GM12873 (cell line): ENCODE results near the gene LDLRAP1.

Source experiments
- TF ChIP-seq, protein P1 (sequence below): IDR thresholded peaks from 2 replicates; pipeline ENCODE4 v1.5.1; 2012; ENCODE audit warnings: low read depth, mild to moderate bottlenecking, moderate library complexity, low read length, control low read depth; ENCODE audit not compliant: insufficient read depth; ENCODE audit errors: missing control alignments

The LDLRAP1 gene

DNA sequence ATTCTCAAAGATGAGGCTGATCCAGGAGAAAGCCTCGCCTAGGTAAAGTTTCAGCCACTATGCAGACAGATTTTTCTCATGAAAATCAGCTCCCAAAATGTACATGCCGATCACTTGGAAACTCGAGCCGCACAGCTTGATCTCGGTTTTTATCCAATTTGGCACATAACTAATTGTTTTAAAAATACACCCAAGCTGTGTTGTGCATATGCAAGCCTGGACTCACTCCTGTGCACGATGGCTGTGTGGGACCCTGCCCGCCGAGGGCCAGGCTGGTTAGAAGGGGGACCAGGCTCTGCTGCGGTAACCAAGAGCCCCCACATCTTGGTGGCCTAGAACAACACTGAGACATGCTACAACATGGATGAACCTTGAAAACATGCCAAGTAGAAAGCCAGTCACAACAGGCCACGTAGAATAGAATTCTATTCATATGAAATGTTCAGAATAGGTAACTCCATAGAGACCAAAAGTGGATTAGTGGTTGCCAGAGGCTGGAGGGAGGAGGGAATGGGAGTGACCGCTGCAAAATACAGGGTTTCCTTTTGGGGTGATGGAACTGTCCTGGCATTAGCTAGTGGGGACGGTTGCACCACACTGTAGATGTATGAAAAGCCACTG, 16.1 kb upstream of the LDLRAP1 start:
- TF ChIP-seq, protein P1, sequence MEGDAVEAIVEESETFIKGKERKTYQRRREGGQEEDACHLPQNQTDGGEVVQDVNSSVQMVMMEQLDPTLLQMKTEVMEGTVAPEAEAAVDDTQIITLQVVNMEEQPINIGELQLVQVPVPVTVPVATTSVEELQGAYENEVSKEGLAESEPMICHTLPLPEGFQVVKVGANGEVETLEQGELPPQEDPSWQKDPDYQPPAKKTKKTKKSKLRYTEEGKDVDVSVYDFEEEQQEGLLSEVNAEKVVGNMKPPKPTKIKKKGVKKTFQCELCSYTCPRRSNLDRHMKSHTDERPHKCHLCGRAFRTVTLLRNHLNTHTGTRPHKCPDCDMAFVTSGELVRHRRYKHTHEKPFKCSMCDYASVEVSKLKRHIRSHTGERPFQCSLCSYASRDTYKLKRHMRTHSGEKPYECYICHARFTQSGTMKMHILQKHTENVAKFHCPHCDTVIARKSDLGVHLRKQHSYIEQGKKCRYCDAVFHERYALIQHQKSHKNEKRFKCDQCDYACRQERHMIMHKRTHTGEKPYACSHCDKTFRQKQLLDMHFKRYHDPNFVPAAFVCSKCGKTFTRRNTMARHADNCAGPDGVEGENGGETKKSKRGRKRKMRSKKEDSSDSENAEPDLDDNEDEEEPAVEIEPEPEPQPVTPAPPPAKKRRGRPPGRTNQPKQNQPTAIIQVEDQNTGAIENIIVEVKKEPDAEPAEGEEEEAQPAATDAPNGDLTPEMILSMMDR = no peak

DNA sequence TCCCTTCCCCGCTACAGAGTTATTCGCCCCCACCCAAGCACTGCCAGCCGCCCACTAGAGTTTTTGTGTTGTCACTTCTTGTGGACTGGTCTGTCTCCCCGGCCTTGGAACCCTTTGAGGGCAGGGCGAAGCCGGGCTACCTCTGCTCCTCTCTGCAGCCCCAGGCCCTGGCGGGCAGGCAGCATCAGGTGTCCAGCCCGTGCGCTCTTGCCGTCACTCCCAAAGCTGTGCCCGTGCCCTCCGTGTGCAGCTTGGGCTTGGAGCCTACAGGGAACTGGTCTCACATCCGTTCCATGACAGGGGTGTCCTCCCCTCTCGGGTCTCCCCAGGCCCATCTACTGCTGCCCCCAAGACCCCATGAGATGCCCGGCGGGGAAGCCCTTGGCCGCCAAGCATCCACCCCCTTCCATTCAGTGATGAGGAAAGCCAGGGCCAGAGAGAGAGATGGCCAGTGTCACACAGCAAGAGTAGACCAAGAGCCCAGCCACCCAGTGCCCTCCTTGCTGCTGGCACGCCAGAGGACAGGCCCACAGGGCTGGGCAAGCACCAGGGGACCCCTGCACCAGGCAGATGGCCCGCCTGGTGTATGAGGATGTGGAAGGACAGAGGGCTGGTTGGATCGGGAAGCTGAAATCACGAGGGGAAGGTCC, 15.3 kb upstream of the LDLRAP1 start:
- TF ChIP-seq, protein P1 = no peak

DNA sequence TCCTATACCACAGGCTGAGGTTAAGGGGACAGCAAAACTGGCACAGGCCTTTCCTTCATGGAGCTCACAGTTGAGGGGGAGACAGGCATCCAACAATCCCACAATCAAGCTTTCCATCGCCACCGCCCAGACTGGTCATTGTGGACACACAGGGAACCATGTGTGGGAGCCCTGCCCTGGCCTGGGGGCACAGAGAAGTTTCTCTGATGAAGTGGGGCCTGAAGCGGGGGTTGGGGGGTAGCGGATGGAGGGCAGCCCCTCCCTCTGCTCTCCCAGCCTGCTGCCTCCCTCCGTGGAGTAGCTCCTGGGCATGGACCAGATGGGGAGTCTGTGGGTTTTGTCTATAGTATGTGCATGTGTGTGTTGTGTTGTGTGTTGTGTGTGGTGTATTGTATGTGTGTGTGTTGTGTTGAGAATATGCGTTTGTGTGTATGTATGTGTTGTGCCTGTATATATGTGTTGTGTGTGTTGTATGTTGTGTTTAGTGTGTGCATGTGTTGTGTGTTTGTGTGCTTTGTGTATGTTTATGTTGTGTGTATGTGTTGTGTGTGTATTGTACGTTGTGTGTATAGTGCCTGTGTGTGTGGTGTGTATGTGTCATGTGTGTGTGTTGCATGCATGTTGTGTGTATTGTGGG, 14.4 kb upstream of the LDLRAP1 start:
- TF ChIP-seq, protein P1 = no peak

DNA sequence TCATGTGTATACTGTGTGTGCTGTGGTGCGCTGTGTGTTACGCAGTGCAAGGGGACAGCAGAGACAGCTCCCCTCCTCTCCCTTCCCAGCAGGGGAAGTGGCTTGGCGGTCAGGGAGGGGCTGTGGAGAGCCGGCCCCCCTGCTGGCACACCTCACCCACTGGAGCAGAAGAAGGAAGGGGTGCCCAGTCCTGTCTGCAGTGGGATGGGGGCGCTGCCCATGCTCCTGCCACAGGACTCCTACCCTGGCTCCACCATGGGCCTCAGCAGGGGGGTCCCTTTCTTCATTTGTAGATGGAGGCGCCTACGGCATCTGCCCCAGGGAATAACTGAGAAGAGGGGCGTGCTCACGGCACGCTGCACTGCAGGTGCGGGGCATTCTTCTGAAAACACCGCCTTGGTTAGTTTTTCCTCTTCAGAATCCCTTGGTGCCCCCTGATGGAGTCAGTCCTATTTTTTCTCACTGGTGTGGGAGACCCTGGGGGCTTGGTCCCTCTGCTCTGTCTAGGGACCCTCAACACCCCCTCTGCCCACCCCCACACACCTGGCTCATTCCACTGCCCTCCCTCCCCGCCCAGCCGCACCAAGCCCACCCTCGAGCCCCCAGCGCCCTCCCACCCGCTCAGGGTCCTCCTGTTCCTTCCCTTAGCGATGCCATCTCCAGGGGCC, 13.8 kb upstream of the LDLRAP1 start:
- TF ChIP-seq, protein P1 = no peak

DNA sequence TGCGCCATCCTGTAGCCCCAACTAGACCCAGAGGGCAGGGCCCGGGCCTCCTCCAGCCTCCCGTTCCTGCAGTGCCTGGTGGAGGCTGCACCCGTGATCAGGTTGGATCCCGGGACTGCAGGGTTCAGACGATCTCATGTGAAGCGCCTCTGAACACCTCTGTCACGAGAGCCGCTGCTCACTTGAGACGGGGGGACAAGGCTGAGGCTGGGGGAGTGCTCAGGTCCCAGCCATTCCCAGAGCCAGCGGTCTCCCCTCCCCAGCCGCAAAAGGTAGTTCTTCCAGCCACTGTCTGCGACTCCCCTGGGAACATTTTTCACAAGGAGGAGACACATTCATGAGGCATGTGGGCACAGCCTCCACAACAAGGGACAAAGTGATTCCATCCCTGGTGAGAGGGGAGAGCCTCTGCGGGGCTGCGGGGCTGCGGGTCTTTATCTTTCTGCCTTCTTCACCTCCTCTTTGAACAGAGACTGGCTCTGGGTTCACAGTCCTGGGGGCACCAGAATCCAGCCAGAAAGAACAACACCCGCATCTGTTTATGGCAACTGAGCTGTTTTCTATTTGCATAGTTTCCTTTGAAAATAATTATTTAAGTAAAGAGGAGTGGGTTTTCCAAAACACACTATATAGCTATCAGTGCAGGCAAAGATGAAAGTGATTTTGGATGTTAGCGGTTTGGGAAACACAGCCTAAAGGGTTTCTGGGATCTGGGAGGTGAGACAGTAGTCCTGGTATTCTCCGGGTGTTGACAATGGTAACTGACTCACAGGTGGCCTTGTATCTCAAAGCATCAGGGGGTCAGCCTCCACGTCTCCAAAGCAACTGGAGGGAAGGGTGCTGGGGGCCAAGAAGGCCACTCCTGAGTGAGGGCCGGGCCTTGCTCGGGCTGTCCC, 13.0 kb upstream of the LDLRAP1 start:
- TF ChIP-seq, protein P1 = no peak

DNA sequence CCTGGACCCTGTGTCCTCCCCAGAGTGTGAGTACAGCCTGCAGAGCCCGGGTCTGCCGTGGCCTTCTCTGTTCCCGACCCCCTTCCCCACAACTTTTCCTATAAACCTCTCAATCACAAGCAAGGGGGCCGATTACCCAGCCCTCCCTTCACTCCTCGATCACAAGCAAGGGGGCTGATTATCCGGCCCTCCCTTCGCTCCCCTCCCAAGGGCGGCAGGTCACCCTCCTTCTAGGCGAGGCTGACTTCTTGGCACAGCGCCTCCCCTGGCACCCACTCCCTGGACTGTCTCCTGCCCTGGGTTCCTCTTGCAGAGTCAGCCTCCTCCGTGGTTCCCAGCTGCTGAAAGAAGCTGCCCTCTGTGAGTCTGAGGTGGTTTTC, 12.3 kb upstream of the LDLRAP1 start:
- TF ChIP-seq, protein P1 = no peak
